HEK293 (cell line): ENCODE measurements around the gene QPCTL.

Source experiments
- CTCF ChIA-PET: fragments of 350-600 bp; formaldehyde crosslinking; extraction: SDS; loops from one replicate; lab custom pipeline; 2021; ENCODE audit warnings: antibody characterized with exemption; lab: Yijun Ruan, JAX
- POLR2A ChIA-PET: fragments of 300-600 bp; formaldehyde crosslinking; extraction: SDS; loops from one replicate; lab custom pipeline; 2020; ENCODE audit warnings: antibody characterized with exemption, inconsistent platforms; lab: Yijun Ruan, JAX
- H3K27ac ChIP-seq: fragments of 200-500 bp; sonication (Bioruptor generic); 2 replicates; pipeline ENCODE4 v1.5.1; 2014; ENCODE audit warnings: low read depth, low read length, control low read depth, inconsistent platforms; ENCODE audit errors: extremely low read depth
- H3K36me3 ChIP-seq, 2 experiments: fragments of 200-500 bp in 1 of 2; sonication (Bioruptor generic) in 1 of 2; 1 replicate in 1 of 2; 2 replicates in 1 of 2; pipeline ENCODE4 v1.5.1; 2014 to 2017; ENCODE audit warnings: inconsistent platforms in 2 of 2, low read length in 2 of 2; ENCODE audit not compliant: control insufficient read depth in 2 of 2, insufficient read depth in 1 of 2
- H3K4me1 ChIP-seq: fragments of 200-500 bp; sonication (Bioruptor generic); 2 replicates; pipeline ENCODE4 v1.5.1; 2014; ENCODE audit warnings: mild to moderate bottlenecking, low read length, inconsistent platforms; ENCODE audit not compliant: control insufficient read depth, insufficient read depth
- H3K4me3 ChIP-seq: 2 replicates; pipeline ENCODE4 v1.5.1; 2011; ENCODE audit warnings: low read depth, mild to moderate bottlenecking, control low read depth, low read length, moderate library complexity
- H3K9me3 ChIP-seq: fragments of 200-500 bp; sonication (Bioruptor generic); 2 replicates; pipeline ENCODE4 v1.5.1; 2014; ENCODE audit warnings: low read depth, low read length, inconsistent platforms; ENCODE audit not compliant: control insufficient read depth, insufficient read depth
- ZNF121 ChIP-seq: fragments of 450-650 bp; formaldehyde crosslinking; IDR thresholded peaks from 2 replicates; pipeline ENCODE4 v1.5.1; 2016; ENCODE audit warnings: missing biosample characterization, missing genetic modification characterization
- ZNF146 ChIP-seq: fragments of 450-650 bp; formaldehyde crosslinking; IDR thresholded peaks from 2 replicates; pipeline ENCODE4 v1.5.1; 2016; ENCODE audit warnings: missing biosample characterization, missing genetic modification characterization
- ZNF248 ChIP-seq: fragments of 450-650 bp; formaldehyde crosslinking; IDR thresholded peaks from 2 replicates; pipeline ENCODE4 v1.5.1; 2017; ENCODE audit warnings: missing biosample characterization, missing genetic modification characterization
- ZNF37A ChIP-seq: fragments of 450-650 bp; IDR thresholded peaks from 2 replicates; pipeline ENCODE4 v1.5.1; 2018; ENCODE audit warnings: missing biosample characterization, missing genetic modification characterization
- ZNF416 ChIP-seq: fragments of 450-650 bp; formaldehyde crosslinking; IDR thresholded peaks from 2 replicates; pipeline ENCODE4 v1.5.1; 2016; ENCODE audit warnings: missing biosample characterization, missing genetic modification characterization
- ZNF433 ChIP-seq: fragments of 450-650 bp; formaldehyde crosslinking; IDR thresholded peaks from 2 replicates; pipeline ENCODE4 v1.5.1; 2016; ENCODE audit warnings: missing biosample characterization, missing genetic modification characterization, low read depth
- ZNF623 ChIP-seq: fragments of 450-650 bp; formaldehyde crosslinking; IDR thresholded peaks from 2 replicates; pipeline ENCODE4 v1.5.1; 2016; ENCODE audit warnings: missing biosample characterization, missing genetic modification characterization
- ZNF785 ChIP-seq: fragments of 450-650 bp; formaldehyde crosslinking; IDR thresholded peaks from 2 replicates; pipeline ENCODE4 v1.5.1; 2016; ENCODE audit warnings: missing biosample characterization, missing genetic modification characterization
- TF ChIP-seq, protein P1 (sequence below): IDR thresholded peaks from 2 replicates; pipeline ENCODE4 v1.6.1; 2011; ENCODE audit warnings: mild to moderate bottlenecking, low read depth, low read length, borderline replicate concordance
- TF ChIP-seq, protein P2 (sequence below): fragments of 450-650 bp; formaldehyde crosslinking; IDR thresholded peaks from 2 replicates; pipeline ENCODE4 v1.5.1; 2016; ENCODE audit warnings: missing biosample characterization, missing genetic modification characterization
- TF ChIP-seq, protein P3 (sequence below): fragments of 450-650 bp; formaldehyde crosslinking; IDR thresholded peaks from 2 replicates; pipeline ENCODE4 v1.5.1; 2017; ENCODE audit warnings: missing biosample characterization, missing genetic modification characterization
- TF ChIP-seq, protein P4 (sequence below): fragments of 450-650 bp; formaldehyde crosslinking; IDR thresholded peaks from 2 replicates; pipeline ENCODE4 v1.5.1; 2017; ENCODE audit warnings: missing biosample characterization, missing genetic modification characterization
- TF ChIP-seq, protein P5 (sequence below): fragments of 450-650 bp; formaldehyde crosslinking; IDR thresholded peaks from 2 replicates; pipeline ENCODE4 v1.5.1; 2016; ENCODE audit warnings: missing biosample characterization, missing genetic modification characterization

Gene QPCTL

DNA sequence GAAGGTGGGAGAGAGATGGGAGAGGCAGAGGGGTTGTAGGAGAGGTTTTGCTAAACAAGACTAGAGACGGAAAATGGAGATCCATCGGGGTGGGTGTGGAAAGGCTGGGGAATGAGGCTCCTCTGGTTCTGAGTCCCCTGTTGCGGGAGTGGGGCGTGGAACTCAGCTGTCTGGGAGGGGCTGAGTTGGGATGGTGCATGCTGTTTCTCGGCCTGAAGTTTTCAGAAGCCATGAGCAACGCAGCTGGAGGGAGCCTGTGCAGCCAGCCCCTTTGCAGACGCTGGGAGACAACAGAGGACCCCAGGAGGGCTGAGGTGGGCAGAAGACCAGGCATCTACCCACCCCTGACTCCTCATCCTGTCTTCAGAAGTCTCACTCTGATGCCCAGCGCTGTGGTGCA lies 31.8 kb upstream of the QPCTL start (continued):
- TF ChIP-seq, protein P1, sequence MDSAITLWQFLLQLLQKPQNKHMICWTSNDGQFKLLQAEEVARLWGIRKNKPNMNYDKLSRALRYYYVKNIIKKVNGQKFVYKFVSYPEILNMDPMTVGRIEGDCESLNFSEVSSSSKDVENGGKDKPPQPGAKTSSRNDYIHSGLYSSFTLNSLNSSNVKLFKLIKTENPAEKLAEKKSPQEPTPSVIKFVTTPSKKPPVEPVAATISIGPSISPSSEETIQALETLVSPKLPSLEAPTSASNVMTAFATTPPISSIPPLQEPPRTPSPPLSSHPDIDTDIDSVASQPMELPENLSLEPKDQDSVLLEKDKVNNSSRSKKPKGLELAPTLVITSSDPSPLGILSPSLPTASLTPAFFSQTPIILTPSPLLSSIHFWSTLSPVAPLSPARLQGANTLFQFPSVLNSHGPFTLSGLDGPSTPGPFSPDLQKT, result no peak
- no peak for TF ChIP-seq ZNF37A
- TF ChIP-seq ZNF433 (tag by site-specific recombination), result no peak
- no peak for TF ChIP-seq ZNF416 (tag by site-specific recombination)
- TF ChIP-seq, protein P2, sequence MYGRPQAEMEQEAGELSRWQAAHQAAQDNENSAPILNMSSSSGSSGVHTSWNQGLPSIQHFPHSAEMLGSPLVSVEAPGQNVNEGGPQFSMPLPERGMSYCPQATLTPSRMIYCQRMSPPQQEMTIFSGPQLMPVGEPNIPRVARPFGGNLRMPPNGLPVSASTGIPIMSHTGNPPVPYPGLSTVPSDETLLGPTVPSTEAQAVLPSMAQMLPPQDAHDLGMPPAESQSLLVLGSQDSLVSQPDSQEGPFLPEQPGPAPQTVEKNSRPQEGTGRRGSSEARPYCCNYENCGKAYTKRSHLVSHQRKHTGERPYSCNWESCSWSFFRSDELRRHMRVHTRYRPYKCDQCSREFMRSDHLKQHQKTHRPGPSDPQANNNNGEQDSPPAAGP (tag by site-specific recombination), result no peak

DNA sequence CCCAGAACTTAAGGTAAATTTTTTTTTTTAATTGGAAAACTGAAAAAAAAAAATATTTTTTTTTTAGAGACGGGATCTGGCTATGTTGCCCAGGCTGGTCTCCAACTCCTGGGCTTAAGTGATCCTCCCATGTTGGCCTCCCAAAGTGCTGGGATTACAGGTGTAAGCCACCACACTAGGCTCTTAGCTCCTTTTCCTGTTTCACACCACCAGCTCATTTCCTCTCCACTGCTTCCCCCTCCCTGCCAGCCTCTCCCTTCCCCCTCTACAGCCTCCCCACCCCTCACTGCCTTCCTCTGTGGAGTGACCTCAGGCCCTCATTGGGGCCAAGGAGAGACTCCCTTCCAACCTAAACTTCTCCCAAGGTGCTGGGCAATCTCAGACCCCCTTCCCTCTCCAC lies 28.7 kb upstream of the QPCTL start:
- peak; percentile 88 for TF ChIP-seq ZNF121 (tag by site-specific recombination)
- TF ChIP-seq, protein P3, sequence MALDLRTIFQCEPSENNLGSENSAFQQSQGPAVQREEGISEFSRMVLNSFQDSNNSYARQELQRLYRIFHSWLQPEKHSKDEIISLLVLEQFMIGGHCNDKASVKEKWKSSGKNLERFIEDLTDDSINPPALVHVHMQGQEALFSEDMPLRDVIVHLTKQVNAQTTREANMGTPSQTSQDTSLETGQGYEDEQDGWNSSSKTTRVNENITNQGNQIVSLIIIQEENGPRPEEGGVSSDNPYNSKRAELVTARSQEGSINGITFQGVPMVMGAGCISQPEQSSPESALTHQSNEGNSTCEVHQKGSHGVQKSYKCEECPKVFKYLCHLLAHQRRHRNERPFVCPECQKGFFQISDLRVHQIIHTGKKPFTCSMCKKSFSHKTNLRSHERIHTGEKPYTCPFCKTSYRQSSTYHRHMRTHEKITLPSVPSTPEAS (tag by site-specific recombination), result no peak
- TF ChIP-seq ZNF146 (tag by site-specific recombination), result no peak
- TF ChIP-seq, protein P4, sequence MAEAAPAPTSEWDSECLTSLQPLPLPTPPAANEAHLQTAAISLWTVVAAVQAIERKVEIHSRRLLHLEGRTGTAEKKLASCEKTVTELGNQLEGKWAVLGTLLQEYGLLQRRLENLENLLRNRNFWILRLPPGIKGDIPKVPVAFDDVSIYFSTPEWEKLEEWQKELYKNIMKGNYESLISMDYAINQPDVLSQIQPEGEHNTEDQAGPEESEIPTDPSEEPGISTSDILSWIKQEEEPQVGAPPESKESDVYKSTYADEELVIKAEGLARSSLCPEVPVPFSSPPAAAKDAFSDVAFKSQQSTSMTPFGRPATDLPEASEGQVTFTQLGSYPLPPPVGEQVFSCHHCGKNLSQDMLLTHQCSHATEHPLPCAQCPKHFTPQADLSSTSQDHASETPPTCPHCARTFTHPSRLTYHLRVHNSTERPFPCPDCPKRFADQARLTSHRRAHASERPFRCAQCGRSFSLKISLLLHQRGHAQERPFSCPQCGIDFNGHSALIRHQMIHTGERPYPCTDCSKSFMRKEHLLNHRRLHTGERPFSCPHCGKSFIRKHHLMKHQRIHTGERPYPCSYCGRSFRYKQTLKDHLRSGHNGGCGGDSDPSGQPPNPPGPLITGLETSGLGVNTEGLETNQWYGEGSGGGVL, result peak; percentile 84
- no peaks in the 10 kb centered on the region for H3K9me3 ChIP-seq
- no peak overlapping the region for H3K27ac ChIP-seq
- H3K4me1 ChIP-seq, result peaks cover 8% of the 10 kb centered on the region
- ChIA-PET CTCF (no interaction called here), POLR2A (interaction anchor here (0.5 kb wide), 1 partner anchor 12 kb away, joined by 3 read pairs; no protein-coding TSS in a partner anchor)
- no peak overlapping the region for H3K4me3 ChIP-seq
- no peaks in the 10 kb centered on the region for H3K36me3 ChIP-seq

DNA sequence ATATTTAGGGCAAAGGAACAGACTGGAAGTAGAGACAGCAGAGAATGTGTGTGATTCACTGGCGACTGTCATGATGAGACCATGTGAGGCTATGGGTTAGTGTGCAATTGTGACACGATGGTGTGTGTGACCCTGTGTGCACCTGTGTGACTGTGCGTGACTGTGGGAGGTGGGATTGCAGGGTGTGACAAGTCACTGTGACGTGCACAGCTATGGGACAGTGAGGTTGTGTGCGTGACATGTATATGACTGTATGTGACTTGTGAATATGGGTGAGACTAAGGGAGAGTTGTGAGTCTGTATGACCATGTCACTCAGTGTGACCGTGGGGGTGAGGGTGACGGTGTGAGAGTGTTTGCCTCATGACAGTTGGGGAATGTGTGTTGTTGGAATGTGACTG lies 27.9 kb upstream of the QPCTL start:
- Histone ChIP-seq H3K9me3 (no peaks in the 10 kb centered on the region), H3K4me1 (peaks cover 10% of the 10 kb centered on the region), H3K4me3 (no peak overlapping the region), H3K36me3 (no peaks in the 10 kb centered on the region), H3K27ac (no peak overlapping the region)
- CTCF ChIA-PET, result interaction anchor here (0.6 kb wide), 3 partner anchors 21 to 413 kb away, joined by 3 to 5 read pairs (median 3); no protein-coding TSS in a partner anchor
- TF ChIP-seq, protein P5, sequence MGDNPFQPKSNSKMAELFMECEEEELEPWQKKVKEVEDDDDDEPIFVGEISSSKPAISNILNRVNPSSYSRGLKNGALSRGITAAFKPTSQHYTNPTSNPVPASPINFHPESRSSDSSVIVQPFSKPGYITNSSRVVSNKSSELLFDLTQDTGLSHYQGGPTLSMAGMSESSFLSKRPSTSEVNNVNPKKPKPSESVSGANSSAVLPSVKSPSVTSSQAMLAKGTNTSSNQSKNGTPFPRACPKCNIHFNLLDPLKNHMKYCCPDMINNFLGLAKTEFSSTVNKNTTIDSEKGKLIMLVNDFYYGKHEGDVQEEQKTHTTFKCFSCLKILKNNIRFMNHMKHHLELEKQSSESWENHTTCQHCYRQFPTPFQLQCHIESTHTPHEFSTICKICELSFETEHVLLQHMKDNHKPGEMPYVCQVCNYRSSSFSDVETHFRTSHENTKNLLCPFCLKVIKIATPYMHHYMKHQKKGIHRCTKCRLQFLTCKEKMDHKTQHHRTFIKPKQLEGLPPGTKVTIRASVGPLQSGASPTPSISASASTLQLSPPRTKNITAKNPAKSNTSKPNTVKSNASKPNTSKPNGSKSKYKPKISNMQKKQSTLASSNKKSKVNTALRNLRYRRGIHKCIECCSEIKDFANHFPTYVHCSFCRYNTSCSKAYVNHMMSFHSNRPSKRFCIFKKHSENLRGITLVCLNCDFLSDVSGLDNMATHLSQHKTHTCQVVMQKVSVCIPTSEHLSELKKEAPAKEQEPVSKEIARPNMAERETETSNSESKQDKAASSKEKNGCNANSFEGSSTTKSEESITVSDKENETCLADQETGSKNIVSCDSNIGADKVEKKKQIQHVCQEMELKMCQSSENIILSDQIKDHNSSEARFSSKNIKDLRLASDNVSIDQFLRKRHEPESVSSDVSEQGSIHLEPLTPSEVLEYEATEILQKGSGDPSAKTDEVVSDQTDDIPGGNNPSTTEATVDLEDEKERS (tag by site-specific recombination), result no peak
- TF ChIP-seq ZNF623 (tag by site-specific recombination) (no peak), ZNF248 (no peak), ZNF37A (no peak), ZNF785 (tag by site-specific recombination) (no peak)
- POLR2A ChIA-PET, result no interaction called here
